NT2/D1 (cell line): ENCODE measurements around the gene RPS15A.

Experiments used
- SUZ12 ChIP-seq: IDR thresholded peaks from 2 replicates; pipeline ENCODE4 v1.6.1; 2011; ENCODE audit not compliant: insufficient read length, insufficient read depth; ENCODE audit errors: extremely low read depth
- YY1 ChIP-seq: IDR thresholded peaks from 2 replicates; pipeline ENCODE4 v1.6.1; 2011; ENCODE audit not compliant: insufficient read length, insufficient read depth
- ZNF274 ChIP-seq: IDR thresholded peaks from 2 replicates; pipeline ENCODE4 v1.6.1; 2011; ENCODE audit warnings: mild to moderate bottlenecking, low read depth, low read length

DNA sequence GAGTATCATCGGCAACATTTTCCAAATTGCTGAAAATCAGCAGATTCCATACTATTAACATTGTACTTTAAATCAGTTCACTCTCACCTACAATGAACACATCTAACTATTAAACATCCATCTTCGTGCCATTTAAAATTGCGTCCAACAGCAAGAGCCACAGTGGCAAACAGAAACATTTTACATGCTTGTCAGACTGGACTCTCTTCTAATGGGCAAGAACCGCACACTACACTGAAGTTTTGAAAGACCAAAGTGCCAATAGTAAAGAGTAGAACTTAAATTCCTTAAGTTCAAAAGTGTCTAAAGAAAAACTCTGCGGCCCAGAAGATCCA is 652 bp downstream of the RPS15A start:
- TF ChIP-seq ZNF274 (no peak), YY1 (no peak), SUZ12 (no peak)
